Stimulated activated CD8-positive, alpha-beta memory T cell treated with anti-CD3 and anti-CD28 coated beads, Interleukin-2, amount 100 ng/mL, for 1 hour (primary cell): ENCODE results near the gene ARHGAP11A.

ENCODE experiments used
- DNase-seq, 2 donors: peaks; one replicate each; pipeline ENCODE4 v3.0.0-alpha.2; 2020; ENCODE audit warnings: low read depth in 2 of 2

The ARHGAP11A gene

DNA sequence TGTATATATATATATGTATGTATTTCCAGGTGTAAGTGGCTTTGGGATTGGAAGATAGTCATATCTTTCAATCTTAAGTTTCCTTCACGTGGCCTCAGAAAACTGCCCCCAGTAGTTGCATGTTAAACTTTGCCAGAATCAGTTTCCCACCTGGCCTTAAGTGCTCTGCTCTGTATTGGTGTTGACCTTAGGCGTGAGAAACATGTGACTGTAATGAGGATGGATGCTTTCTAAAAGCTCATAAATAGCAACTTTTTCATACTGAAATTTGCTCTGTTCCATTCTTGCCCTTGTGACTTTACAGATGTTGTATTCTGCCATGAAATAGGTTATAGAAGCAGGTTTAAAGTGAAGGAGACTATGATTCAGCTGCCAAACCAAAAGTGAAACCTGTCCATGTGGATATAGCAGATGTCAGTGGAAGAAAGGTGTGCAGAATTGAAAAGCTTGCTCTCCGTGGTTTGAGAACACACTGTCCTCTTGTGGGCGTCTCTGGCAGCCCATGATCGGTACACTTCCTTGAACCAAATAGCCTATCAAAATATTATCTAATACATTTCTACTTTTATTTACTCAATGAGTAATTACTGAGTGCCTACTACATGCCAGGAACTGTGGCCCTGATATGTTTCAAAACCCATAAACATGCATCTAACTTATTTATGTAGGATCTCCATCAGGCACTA lies 42.0 kb downstream of the ARHGAP11A start:
- no peak for DNase-seq

DNA sequence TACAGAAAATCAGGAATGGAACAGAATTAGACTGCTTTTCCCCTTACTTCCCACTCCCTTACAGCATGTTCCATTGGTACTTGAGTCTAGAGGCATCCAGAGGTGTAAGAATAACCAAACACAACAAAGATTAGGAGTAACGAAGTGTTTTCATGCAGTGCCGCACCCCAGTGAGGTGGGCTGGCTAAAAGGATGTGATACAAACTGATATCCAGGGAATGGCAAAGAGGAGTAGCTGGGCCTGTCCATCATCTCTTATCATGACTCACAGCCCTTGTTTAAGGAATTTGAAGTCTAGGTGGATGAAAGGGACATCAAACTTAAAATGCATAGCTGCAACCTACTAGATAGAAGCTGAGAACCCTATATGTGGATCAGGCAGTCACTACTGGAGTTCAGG lies 42.6 kb downstream of the ARHGAP11A start:
- no peak for DNase-seq

DNA sequence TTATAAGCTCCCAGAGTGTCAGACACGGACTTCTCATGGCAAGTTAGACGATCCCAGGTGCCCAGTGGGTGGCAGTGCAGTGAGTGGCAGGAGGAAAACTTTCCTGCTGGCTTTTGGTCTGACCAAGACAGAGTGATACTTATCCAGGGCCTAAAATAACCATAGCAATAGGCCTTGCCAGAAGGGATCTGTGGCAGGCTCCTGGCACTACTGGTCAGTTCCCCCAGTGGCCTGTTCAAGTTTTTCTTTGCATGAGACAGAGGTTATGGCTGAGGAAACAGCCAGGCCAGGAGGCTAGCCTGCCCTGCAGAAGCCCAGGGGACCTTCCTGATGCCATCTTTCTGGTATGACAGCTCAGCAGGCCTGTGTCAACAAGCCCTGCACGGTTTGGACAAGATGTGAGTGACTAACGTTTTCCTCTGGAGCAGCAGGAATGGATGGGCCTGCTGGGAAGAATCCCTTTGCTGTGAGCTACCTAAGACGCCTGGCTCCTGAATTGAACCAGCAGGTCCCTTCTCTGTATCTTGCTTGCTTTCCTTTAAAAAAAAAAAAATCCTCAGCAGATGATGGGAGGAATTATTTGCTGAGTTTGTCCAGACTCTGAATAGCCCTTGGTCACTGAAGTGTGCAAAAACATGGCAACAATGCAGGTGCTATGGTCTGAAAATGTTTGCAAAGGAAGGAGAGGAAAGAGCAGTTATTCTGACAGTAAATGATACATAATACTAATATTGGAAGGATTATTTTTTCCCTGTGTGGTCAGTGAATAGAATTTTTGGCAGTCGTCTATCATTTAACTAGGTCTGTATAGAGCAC lies 44.2 kb downstream of the ARHGAP11A start:
- DNase-seq, result no peak

DNA sequence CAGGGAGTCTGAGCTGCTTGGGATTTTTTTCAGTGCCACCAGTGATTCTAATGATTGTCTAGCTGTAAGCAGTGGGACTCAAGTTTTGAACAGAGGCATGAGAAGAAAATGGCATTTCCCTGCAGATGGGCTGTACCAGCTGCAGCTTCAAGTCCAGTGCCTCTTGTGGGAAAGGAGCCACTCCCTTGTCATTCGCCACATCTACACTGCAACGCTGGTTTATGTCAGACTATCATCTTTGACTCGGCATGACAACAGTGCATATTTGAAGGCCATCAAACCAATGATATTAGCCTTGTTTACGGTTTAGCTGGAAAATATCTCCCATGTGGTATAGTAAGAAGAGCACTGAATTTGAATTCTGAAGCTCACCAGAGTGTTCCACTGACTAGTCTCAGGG lies 48.4 kb downstream of the ARHGAP11A start:
- no peak for DNase-seq

DNA sequence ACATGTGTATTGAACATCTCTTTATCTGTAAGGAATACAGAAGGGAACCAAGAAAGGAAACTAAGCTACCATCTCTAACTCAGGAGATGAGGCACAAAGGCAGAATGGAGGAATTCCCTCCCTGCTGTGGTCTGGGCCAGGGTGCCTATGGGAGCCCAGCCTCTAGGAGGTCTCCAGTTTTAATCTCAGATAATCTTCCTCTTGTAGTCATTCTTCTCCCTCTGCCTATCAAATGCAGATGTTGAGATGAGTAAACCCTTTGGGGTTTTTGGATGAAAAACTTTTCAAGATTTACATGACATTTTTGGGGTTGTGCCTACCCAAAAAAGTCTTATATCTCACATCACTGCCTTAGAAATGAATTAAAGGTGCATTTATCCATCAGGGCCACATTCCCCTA lies 49.5 kb downstream of the ARHGAP11A start:
- no peak for DNase-seq

DNA sequence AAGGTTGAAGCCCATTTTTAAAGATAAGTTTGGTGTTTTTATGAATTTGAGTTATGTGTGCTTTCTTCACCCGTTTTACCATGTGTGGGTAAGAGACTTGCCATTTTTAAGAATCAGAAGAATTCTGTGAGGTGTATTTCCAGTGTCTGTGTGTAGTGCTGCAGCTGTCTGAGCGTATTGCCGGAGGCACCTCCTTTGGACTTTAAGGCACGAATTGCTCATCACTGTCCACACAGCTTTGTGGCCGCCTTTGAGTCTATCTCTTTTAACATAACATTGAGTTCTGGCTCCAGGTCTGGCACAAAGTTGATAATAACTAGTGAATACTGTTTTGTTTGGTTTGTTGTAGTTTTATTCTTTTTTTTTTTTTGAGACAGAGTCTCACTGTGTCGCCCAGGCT lies 52.0 kb downstream of the ARHGAP11A start:
- DNase-seq, result no peak

DNA sequence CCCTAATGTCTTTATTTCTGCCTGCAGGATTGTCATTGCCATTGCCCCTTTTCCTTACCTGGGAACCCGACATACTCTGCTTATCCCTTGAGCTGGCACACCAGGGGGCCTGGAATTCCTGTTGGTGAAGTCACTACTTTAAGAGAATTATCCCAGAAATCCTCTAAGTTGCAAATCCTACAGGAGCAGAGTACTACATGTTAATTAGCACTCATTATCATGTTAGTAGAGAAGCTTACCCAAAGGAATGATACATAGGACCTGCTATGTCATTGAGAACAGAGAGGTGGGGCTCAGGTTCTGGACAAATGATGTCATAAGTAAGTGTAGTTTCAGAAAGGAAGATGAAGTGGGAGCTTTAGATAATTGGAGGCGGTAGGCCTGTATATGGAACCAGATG lies 53.6 kb downstream of the ARHGAP11A start:
- DNase-seq, result no peak

DNA sequence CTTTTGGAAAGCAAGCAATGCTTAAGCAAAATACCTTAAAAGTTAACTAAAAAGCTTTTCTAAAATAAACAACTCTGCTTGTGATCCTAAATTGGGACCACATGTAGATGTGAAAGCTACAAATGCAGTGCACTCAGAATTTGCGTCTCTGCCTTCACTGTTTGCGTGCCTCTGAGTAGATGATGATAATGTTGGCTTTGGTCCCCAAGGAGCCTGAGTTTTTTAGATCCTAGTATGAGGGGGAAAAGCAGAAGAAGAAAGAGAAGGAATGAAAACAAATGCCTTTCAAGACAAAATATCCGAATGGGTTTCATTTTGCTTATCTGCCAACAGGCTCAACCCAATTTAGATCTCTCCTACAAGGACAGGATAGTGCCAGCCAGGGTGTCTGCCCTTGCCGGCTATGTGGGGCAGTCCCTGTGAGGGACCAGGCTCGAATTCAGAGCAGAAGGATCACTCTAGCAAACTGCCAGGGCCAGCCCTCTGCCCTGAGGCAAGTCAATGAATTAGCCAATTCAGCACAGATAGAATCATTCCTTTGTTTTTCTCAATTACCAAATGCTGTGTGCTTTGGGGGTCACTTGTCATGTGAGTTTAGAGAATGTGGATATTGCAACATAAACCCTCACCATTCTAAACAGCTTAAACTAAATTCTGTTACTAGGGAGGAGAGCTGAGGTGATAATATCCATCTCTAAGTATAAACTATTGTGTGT lies 54.8 kb downstream of the ARHGAP11A start:
- DNase-seq, result no peak

DNA sequence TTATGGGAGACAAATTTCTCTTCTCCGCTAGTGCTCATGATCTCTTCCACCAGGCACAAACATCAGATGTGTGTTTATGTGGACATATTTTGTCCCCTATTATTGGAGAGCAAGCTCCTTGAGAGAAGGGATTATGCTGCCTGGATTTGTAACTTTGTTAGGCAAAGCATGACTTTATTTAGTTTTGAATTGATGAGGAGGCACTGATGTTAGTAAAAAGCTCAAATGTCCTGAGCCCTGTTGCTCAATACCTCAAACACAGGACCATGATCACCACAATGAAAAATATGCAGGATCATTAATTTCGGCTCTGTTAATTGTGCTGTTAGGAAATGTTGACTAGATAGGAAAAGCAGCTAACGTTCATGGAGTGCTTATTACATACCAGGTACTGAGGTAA lies 55.3 kb downstream of the ARHGAP11A start:
- DNase-seq, result no peak

DNA sequence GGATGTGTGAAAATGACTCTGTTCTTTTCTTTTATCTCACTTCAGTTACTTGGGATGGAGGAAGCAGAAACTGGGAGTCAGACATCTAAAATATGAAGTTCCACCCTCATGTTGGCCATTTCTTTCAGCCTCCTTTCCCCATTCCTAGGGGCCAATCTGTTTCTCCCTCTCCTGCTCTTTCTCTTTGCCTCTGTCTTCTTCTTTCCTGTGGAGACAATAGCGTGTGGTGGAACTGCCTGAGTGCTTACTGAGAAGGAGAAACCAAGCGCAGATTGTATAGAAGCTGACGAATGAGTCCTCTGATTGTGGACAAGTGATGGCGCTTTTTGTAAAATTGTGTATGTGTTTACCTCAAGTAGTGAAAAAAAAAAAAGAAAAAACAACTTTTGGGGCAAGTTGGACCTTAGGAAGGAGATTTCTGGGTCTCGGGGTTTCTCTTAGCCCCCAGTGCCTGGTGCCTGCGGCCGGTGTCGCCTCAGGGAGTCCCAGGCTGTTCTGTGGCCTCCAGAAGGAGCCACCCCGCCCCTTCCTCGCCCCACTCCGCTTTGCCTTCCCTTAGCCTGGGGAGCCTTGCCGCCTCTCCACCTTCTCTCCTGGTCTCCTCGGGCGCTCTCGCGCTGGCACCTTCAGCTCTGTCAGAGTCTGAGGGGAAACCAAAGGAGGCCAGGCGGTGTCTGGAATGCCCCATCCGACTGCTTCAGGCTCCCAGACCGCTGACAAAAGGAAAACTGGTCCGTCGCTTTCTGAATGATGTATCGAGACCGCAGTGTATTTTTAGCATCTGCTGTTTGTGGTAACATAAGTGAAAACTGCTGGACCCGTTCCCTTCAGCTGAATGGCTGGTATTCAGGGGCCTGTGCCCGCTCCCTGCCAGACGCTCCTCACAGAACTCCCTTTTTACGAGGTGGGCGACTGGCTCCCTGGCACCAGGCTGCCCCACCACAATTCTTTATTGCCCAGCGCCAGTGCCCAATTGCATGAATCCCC lies 56.3 kb downstream of the ARHGAP11A start:
- no peak for DNase-seq

DNA sequence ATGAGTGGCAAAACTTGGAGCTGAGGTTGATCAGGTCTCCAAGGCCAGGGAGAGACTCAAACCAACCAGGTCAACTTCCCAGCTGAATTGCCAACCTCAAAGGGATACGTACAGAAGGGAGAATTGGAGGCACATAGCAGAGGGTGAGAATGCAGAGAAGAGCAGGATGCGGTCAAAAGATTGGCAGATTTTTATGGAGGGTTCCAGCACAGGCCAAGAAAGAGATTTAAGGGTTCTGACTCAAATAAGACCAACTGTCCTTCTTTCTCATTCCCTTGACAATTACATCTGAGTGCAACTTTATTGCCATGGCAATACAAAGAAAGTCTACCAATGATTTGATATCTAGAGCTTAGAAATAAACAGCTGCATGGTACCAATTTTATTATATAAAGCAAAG lies 59.4 kb downstream of the ARHGAP11A start:
- DNase-seq, result no peak

DNA sequence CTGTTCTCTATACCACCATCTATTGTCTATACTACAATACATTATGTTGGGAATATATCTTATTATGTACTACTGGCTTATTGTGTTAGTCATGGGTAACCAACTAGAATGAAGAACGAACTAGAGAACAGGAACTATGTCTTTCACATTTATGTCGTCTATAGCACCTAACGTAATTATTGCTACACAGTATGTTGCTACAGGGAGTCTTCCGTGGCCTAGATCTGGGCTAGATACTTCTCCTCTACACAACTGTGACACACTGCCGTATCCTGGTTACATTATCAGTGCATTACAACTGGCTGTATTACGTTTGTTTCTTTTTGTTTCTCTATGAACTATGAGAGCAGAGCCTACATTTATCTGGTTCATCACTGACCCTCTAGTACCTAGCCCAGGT lies 60.2 kb downstream of the ARHGAP11A start:
- DNase-seq, result no peak

DNA sequence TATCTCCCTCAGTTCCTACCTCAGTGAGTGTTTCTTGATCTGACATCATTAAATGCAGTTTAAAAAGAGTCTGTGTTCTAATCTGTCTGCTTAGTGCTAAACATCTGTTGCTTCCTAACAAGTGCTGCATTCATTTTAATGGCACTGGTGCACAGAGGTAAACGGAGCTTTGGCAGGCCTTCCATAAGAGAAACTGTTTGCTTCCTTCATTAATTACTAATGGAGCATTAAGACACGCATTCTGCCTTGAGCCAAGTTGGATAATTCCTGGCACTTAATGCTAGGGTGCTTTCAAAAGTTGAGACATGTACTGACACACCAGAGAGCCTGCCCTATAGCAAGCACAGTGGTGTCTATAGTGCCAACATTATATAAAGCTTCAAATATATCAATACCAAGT lies 60.9 kb downstream of the ARHGAP11A start:
- DNase-seq, result no peak

DNA sequence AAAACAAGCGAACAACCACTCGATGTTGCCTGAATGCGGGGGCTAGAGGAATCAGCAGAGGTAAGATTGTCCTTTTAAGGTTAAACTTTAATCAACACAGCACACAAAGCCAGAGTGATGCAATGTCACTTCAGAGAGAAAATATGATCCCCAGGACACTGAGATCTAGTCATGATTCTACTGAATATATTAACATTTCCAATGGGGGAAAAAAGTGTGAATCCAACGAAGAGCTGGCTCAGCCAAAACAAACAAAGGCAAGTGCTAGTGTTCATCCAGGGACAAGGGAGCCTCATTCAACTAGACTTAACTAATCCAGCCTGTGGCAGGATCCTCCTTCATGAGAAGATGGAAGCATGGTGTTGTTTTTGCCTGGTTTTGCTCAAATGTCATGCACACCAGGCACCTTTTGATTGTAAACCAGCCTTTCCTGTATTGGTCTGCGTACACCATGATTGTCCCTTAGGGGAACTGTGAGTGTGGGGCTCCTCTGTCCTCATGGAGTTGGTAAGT lies 62.0 kb downstream of the ARHGAP11A start:
- DNase-seq, result no peak

DNA sequence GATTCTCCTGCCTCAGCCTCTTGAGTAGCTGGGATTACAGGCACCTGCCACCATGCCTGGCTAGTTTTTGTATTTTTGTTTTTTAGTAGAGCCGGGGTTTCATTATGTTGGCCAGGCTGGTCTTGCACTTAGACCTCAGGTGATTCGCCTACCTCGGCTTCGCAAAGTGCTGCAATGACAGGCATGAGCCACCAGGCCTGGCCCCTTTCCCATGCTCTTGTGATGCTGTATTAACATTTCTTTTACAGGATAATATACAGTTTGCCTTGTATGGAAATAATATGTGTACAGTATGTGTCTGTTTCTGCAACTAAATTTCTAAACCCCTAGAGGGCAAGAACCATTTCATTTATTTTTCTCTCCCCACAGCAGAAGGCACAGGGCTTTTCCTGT lies 64.0 kb downstream of the ARHGAP11A start:
- DNase-seq, result no peak

DNA sequence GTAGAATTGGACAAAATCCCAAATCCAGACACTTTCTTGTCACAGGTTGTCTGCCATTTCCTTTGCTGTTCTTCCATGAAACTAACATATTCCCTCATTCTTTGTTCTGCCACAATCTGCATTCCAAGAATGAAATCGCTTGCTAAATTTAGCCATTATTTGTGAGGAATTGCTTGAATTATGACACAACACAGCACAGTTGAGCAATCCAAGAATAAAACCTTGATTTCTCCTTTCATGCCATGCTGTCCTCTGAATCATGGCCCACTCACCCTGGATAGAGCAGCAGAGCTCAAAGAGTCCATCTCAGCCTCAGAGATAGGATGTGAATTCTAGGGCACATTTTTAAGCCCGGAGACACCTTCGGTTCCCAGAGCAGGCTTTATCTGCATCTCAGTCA lies 67.3 kb downstream of the ARHGAP11A start:
- no peak for DNase-seq

DNA sequence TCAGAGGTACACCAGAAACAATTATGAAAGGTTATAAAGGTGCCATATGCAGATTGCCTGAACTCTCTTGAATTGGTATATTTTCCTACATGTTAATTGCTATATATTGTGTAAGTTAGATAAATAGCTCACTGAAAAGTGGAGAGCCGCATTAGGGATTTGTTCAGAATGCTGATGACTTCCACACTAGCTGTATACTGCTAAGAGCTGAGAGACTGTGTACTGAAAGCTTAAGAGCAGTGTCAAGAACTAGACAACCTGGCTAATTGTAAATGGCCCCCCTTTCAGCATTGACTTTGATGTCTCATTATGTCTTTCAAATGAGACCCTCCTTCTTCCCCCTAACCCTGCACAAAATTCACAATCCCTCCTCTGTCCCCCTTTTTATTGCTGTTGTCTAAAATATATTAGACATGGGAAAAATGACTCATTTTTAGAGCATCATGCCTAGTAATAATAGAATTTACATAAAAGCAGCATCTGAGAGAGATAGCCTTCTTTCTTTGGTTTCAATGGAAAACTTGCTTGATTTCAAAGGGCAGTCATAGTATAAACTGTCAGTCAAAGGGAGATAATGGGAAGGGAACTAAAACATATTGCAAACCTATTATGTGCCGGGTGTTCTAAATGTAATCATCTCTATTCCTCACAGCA lies 67.8 kb downstream of the ARHGAP11A start:
- DNase-seq, result no peak

DNA sequence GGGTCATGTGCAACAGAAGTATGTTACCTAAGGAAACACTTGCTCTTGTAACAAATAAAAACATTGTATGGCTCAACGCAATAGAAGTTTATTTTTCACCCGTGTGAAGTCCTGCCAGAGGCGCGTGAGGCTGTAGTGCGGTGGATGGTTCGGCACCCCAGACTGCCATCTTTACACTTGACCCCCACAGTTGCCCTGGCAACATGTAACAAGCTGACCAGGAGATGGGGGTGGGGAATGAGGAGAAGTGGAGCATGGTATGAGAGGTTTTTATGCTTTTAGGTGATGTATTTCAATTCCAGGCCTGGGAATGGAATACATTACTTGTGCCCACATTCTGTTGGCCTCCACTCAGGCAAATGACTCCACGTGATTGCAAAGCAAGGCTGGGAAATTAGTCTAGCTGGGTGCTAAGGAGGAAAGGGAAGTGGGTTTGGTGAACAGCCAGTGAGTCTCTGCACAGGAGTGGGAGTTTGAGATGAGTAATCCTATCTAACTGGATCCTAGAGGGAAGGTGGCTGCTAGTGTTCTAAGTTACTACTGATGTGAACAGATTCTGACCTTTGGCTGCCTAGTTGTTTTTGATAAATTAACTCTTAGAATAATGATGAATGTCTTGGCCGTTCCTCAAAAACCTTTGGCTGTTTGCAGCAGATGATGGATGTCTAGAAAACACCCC lies 68.7 kb downstream of the ARHGAP11A start:
- DNase-seq, result no peak

DNA sequence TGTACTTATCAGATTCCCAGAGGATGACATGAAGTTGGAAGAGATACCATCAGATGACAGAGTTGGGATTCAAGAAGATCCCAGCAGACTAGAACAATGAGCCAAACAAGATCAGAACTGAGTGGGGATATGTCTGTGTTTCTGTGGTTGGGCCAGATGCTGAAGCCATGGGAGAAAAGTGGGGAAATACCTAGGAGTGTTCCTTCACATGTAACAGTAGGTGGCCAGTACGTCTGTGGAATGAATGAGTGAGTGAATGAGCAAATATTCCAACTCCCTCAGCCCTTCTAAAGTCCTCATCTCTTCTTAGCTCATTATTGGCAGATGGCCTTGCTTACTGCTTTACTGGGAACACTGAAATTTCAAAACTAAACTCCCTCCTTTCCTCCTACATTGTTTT lies 70.3 kb downstream of the ARHGAP11A start:
- no peak for DNase-seq

DNA sequence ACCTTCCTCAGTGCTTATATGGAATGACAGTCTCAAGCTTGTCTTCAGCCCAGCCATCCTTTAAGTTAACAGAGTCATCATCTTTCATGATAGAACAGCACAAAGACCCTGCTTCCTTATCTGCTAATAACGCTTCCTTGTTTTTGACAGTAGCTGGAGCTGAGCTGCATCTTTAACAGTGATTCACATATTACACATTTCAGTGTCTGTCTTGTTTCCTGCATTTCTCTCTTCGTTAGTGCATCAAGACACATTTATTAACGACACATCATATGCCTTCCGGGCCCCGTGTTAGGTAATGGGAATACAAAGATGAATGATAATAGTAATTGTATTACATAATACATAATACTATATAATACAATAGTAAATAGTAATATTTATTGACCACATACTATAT lies 72.3 kb downstream of the ARHGAP11A start:
- DNase-seq, result no peak
